Ishikawa (cell line): ENCODE data around the gene LAMB4.

Experiments used
- CEBPB ChIP-seq: IDR thresholded peaks from 2 replicates; pipeline ENCODE4 v1.6.1; 2012
- CREB1 ChIP-seq: IDR thresholded peaks from 2 replicates; pipeline ENCODE4 v1.6.1; 2012; ENCODE audit warnings: low read depth
- EGR1 ChIP-seq: IDR thresholded peaks from 2 replicates; pipeline ENCODE4 v1.6.1; 2012
- EP300 ChIP-seq: IDR thresholded peaks from 2 replicates; pipeline ENCODE4 v1.6.1; 2012; ENCODE audit warnings: borderline replicate concordance
- FOXM1 ChIP-seq: IDR thresholded peaks from 2 replicates; pipeline ENCODE4 v1.6.1; 2012; ENCODE audit warnings: low read depth, borderline replicate concordance
- MAX ChIP-seq: IDR thresholded peaks from 2 replicates; pipeline ENCODE4 v1.6.1; 2012
- NFIC ChIP-seq: IDR thresholded peaks from 2 replicates; pipeline ENCODE4 v1.6.1; 2012
- RAD21 ChIP-seq: IDR thresholded peaks from 2 replicates; pipeline ENCODE4 v1.6.1; 2012; ENCODE audit warnings: low read depth
- TAF1 ChIP-seq: IDR thresholded peaks from 2 replicates; pipeline ENCODE4 v1.6.1; 2012; ENCODE audit warnings: low read depth, mild to moderate bottlenecking
- TCF12 ChIP-seq: IDR thresholded peaks from 2 replicates; pipeline ENCODE4 v1.6.1; 2012; ENCODE audit warnings: low read depth
- TEAD4 ChIP-seq: IDR thresholded peaks from 2 replicates; pipeline ENCODE4 v1.6.1; 2012
- USF1 ChIP-seq: IDR thresholded peaks from 2 replicates; pipeline ENCODE4 v1.6.1; 2012
- YY1 ChIP-seq: IDR thresholded peaks from 2 replicates; pipeline ENCODE4 v1.6.1; 2012; ENCODE audit warnings: low read depth
- ZBTB7A ChIP-seq: IDR thresholded peaks from 2 replicates; pipeline ENCODE4 v1.6.1; 2012; ENCODE audit warnings: low read depth
- TF ChIP-seq, protein P1 (sequence below): IDR thresholded peaks from 2 replicates; pipeline ENCODE4 v1.6.1; 2012; ENCODE audit warnings: low read depth, mild to moderate bottlenecking

LAMB4 gene

GRCh38 chr7:108164342-108164741, 34.2 kb upstream of the LAMB4 start:
- TF ChIP-seq TEAD4 (no peak), ZBTB7A (no peak), TCF12 (no peak), EP300 (no peak)

DNA sequence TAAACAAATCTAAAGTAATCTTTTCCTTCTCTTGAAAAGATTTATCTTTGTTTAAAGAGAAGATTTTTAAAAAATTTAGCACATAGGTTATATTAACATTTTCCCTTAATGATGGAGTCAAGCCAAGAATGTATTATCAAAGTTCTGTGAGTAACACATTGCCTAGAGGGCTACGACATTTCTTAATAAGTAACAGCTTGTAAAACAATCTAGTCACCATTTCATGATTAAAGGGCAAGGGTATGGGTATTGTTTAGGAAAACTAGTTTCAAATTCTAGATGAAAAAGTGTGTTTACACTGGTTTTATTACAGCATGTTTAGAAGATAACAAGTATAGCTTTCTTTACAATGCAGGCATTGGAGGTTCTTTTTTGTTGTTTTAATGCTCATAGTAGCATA, 28.6 kb upstream of the LAMB4 start:
- TF ChIP-seq FOXM1: no peak
- no peak for TF ChIP-seq TCF12
- no peak for TF ChIP-seq NFIC
- TF ChIP-seq USF1: no peak
- TF ChIP-seq, protein P1, sequence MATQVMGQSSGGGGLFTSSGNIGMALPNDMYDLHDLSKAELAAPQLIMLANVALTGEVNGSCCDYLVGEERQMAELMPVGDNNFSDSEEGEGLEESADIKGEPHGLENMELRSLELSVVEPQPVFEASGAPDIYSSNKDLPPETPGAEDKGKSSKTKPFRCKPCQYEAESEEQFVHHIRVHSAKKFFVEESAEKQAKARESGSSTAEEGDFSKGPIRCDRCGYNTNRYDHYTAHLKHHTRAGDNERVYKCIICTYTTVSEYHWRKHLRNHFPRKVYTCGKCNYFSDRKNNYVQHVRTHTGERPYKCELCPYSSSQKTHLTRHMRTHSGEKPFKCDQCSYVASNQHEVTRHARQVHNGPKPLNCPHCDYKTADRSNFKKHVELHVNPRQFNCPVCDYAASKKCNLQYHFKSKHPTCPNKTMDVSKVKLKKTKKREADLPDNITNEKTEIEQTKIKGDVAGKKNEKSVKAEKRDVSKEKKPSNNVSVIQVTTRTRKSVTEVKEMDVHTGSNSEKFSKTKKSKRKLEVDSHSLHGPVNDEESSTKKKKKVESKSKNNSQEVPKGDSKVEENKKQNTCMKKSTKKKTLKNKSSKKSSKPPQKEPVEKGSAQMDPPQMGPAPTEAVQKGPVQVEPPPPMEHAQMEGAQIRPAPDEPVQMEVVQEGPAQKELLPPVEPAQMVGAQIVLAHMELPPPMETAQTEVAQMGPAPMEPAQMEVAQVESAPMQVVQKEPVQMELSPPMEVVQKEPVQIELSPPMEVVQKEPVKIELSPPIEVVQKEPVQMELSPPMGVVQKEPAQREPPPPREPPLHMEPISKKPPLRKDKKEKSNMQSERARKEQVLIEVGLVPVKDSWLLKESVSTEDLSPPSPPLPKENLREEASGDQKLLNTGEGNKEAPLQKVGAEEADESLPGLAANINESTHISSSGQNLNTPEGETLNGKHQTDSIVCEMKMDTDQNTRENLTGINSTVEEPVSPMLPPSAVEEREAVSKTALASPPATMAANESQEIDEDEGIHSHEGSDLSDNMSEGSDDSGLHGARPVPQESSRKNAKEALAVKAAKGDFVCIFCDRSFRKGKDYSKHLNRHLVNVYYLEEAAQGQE: no peak
- TF ChIP-seq TAF1: no peak
- TF ChIP-seq EGR1: no peak
- no peak for TF ChIP-seq CREB1
- TF ChIP-seq YY1: no peak
- TF ChIP-seq MAX: no peak
- no peak for TF ChIP-seq ZBTB7A
- TF ChIP-seq TEAD4: no peak
- TF ChIP-seq EP300: no peak
- TF ChIP-seq RAD21: no peak
- no peak for TF ChIP-seq CEBPB

DNA sequence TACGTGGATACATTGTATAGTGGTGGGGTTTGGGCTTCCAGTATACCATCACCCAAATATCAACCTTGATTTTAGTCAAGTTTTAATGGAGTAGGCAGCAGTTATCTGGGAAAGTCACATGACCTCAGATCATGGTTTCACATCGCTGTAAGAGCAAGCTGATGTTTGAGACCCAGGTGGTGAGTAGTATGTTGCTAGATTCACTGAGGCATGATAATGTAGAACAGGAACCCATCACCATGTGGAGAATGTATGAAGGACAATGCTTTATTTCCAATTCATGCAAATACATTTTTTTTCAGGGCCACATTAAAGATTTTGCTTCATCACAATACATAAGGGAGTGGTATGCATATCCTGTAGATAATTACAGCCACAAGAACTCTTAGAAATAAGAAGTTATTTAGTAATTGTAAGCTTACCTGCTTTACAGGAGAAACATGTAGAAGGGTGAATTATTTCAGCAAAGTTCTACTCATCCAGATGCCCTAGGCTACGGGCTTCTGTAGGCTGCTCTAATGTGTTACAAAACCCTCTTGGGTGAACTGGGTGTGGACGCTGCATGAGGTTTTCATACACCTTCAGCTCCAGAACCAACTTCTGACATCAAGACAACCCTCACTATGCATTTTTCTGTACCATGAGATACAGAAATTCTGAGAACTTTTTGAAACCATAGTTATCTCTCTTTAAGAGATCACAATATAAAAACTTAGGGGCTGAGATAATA, 27.6 kb upstream of the LAMB4 start:
- TF ChIP-seq EP300 (no peak), FOXM1 (no peak), ZBTB7A (no peak), NFIC (no peak), CEBPB (no peak), TCF12 (no peak), RAD21 (no peak), TAF1 (no peak), USF1 (no peak), YY1 (no peak), MAX (no peak), EGR1 (no peak), TEAD4 (no peak), CREB1 (no peak)
- TF ChIP-seq, protein P1: no peak

DNA sequence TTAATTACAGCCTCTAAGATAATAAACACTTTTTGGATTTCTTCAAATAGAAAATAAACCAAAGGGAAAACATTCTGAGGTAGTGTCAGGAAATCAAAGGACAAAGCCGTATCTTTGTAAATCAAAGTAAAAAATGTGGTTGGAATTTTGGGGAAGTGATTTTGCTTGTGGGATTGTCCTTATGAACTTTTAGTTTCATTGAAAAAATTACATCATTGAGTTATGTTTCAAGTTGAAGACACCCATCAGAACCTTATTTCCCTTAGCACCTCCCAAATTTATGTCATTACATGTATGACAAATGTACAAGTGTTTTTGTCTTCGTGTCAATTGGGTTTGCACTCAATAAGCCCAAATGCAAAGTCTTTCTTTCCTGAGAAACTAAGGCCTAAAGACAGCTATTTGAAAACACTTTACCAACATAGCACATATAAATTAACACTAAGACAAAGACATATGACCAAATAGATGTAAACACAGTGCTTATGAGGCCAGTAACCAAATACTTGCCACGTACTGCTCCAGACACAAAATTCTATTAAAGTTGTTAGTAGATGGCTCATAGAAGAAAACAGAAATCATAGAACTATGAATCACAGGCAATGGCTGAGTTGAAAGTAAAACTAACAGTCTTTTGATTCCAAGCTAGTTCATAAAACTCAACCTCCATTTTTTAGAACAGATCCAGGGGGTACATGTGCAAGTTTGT, 26.9 kb upstream of the LAMB4 start:
- no peak for TF ChIP-seq CREB1
- no peak for TF ChIP-seq TAF1
- no peak for TF ChIP-seq YY1
- no peak for TF ChIP-seq ZBTB7A
- TF ChIP-seq TCF12: no peak
- TF ChIP-seq, protein P1: no peak
- TF ChIP-seq RAD21: no peak
- no peak for TF ChIP-seq NFIC
- no peak for TF ChIP-seq EP300
- no peak for TF ChIP-seq TEAD4
- no peak for TF ChIP-seq USF1
- no peak for TF ChIP-seq CEBPB
- no peak for TF ChIP-seq MAX
- no peak for TF ChIP-seq FOXM1
- TF ChIP-seq EGR1: no peak
